Osteoblast (primary cell): ENCODE measurements around the gene SORD. TPM values are rescaled to one million over a fixed set of nuclear protein-coding genes. Genes with fewer than 3 reads are reported as not detected.
"Not testable (repeated sequence)": the region's sequence is repeated elsewhere in the genome, so short reads cannot be mapped to it uniquely, and the experiment has no call there.

Experiments used
- DNase-seq: peaks from one replicate; pipeline ENCODE4 v3.0.0; 2011; ENCODE audit warnings: low spot score, mixed read lengths; ENCODE audit not compliant: insufficient read length; ENCODE audit errors: missing footprints
- H2AFZ ChIP-seq: 2 replicates; pipeline ENCODE4 v1.6.0; 2011; ENCODE audit warnings: mild to moderate bottlenecking, low read length
- H3K27ac ChIP-seq: 2 replicates; pipeline ENCODE4 v1.5.1; 2011; ENCODE audit warnings: mild to moderate bottlenecking, low read depth, low read length, moderate library complexity
- H3K27me3 ChIP-seq: 2 replicates; pipeline ENCODE4 v1.6.0; 2012; ENCODE audit warnings: mild to moderate bottlenecking, control low read depth, inconsistent platforms, low read length, moderate library complexity; ENCODE audit not compliant: insufficient read depth
- H3K36me3 ChIP-seq: 2 replicates; pipeline ENCODE4 v1.5.1; 2011; ENCODE audit warnings: mild to moderate bottlenecking, low read length, control low read depth, moderate library complexity; ENCODE audit not compliant: insufficient read depth
- H3K4me1 ChIP-seq: 2 replicates; pipeline ENCODE4 v1.5.1; 2011; ENCODE audit warnings: mild to moderate bottlenecking, low read length, control low read depth, moderate library complexity; ENCODE audit not compliant: insufficient read depth
- H3K4me2 ChIP-seq: 2 replicates; pipeline ENCODE4 v1.6.0; 2011; ENCODE audit warnings: mild to moderate bottlenecking, low read length; ENCODE audit not compliant: insufficient read depth
- H3K4me3 ChIP-seq: fragments of 200-600 bp; sonication (generic); 3 replicates; pipeline ENCODE4 v1.5.1; 2012; ENCODE audit warnings: mild to moderate bottlenecking, low read length, inconsistent platforms; ENCODE audit not compliant: insufficient read depth
- H3K79me2 ChIP-seq: 2 replicates; pipeline ENCODE4 v1.6.0; 2012; ENCODE audit warnings: mild to moderate bottlenecking, low read length, control low read depth, inconsistent platforms; ENCODE audit not compliant: insufficient read depth
- H3K9me3 ChIP-seq: 2 replicates; pipeline ENCODE4 v1.5.1; 2011; ENCODE audit warnings: low read depth, low read length, control low read depth
- H4K20me1 ChIP-seq: 2 replicates; pipeline ENCODE4 v1.6.0; 2012; ENCODE audit warnings: mild to moderate bottlenecking, low read length, control low read depth; ENCODE audit not compliant: insufficient read depth
- total RNA-seq: library from RNA; depleted of rRNA; stranded (reverse); fragments of >200 nt; gene quantifications from 2 replicates; pipeline ENCODE4 v1.2.3, GENCODE V29; 2012
- TF ChIP-seq, protein P1 (sequence below): IDR thresholded peaks from 2 replicates; pipeline ENCODE4 v1.5.1; 2011; ENCODE audit warnings: mild to moderate bottlenecking, low read depth, low read length, moderate library complexity; ENCODE audit errors: extremely low read depth

SORD gene
- total RNA-seq, 1 donor = 9.8 TPM

DNA sequence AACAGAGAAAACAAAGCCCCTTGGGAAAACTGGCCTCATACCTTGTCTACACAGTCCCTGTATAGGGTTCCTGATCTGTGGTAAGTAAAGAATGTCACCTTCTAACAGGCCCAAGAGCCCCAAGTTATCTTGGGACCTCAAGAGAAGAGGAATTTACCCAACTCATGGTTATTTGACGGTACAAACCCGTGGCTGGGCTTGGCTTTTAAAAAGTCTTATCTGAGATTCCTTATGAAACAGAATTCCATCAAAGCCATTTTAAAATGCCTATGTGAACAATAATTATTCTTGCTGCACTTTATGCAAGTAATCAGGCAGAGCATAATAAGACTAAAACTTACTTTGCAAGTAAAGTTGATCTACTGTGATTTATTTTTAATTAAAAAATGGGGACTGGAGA, 13.9 kb upstream of the SORD start:
- H3K27ac ChIP-seq = no peak overlapping the region
- no peaks in the 10 kb centered on the region for H3K36me3 ChIP-seq
- H3K4me2 ChIP-seq = no peak overlapping the region
- H3K79me2 ChIP-seq = no peaks in the 10 kb centered on the region
- H3K4me3 ChIP-seq = no peak overlapping the region
- no peaks in the 10 kb centered on the region for H3K4me1 ChIP-seq
- DNase-seq = no peak
- TF ChIP-seq, protein P1, sequence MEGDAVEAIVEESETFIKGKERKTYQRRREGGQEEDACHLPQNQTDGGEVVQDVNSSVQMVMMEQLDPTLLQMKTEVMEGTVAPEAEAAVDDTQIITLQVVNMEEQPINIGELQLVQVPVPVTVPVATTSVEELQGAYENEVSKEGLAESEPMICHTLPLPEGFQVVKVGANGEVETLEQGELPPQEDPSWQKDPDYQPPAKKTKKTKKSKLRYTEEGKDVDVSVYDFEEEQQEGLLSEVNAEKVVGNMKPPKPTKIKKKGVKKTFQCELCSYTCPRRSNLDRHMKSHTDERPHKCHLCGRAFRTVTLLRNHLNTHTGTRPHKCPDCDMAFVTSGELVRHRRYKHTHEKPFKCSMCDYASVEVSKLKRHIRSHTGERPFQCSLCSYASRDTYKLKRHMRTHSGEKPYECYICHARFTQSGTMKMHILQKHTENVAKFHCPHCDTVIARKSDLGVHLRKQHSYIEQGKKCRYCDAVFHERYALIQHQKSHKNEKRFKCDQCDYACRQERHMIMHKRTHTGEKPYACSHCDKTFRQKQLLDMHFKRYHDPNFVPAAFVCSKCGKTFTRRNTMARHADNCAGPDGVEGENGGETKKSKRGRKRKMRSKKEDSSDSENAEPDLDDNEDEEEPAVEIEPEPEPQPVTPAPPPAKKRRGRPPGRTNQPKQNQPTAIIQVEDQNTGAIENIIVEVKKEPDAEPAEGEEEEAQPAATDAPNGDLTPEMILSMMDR = no peak
- no peaks in the 10 kb centered on the region for H3K9me3 ChIP-seq
- H4K20me1 ChIP-seq = no peaks in the 10 kb centered on the region
- H2AFZ ChIP-seq = no peak overlapping the region
- no peaks in the 10 kb centered on the region for H3K27me3 ChIP-seq

DNA sequence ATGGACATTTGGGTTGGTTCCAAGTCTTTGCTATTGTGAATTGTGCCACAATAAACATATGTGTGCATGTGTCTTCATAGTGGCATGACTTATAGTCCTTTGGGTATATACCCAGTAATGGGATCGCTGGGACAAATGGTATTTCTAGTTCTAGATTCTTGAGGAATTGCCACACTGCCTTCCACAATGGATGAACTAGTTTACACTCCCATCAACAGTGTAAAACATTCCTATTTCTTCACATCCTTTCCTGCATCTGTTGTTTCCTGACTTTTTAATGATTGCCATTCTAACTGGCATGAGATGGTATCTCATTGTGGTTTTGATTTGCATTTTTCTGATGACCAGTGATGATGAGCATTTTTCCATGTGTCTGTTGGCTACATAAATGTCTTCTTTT, 7.9 kb upstream of the SORD start:
- H3K79me2 ChIP-seq, H4K20me1 ChIP-seq, H3K4me3 ChIP-seq, H2AFZ ChIP-seq, H3K27me3 ChIP-seq, H3K4me1 ChIP-seq, H3K9me3 ChIP-seq, H3K4me2 ChIP-seq, H3K36me3 ChIP-seq, H3K27ac ChIP-seq, DNase-seq: not testable (repeated sequence)

DNA sequence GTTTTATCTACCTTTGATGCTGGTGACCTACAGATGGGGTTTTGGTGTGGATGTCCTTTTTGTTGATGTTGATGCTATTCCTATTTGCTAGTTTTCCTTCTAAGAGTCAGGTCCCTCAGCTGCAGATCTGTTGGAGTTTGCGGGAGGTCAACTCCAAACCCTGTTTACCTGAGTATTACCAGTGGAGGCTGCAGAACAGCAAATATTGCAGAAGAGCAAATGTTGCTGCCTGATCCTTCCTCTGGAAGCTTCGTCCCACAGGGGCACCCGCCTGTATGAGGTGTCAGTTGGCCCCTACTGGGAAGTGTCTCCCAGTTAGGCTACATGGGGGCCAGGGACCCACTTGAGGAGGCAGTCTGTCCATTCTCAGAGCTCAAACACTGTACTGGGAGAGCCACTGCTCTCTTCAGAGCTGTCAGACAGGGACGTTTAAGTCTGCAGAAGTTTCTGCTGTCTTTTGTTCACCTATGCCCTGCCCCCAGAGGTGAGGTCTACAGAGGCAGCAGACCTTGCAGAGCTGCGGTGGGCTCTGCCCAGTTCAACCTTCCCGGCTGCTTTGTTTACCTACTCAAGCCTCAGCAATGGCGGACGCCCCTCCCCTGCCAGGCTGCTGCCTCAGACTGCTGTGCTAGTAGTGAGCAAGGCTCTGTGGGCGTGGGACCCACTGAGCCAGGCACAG, 2.6 kb upstream of the SORD start:
- H2AFZ ChIP-seq, H4K20me1 ChIP-seq, H3K4me2 ChIP-seq: not testable (repeated sequence)

DNA sequence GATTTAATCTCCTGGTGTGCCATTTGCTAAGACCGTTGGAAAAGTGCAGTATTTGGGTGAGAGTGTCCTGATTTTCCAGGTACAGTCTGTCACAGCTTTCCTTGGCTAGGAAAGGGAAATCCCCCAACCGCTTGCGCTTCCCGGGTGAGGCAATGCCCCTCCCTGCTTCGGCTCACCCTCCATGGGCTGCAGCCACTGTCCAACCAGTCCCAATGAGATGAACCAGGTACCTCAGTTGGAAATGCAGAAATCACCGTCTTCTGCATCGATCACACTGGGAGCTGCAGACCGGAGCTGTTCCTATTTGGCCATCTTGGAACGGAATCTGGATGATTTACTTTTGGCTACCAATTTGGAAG, 2.1 kb upstream of the SORD start:
- DNase-seq, H3K36me3 ChIP-seq, H3K27me3 ChIP-seq, H3K9me3 ChIP-seq, H4K20me1 ChIP-seq, H3K4me2 ChIP-seq, H3K79me2 ChIP-seq, H3K4me3 ChIP-seq, H2AFZ ChIP-seq, H3K27ac ChIP-seq: not testable (repeated sequence)
- peaks cover 11% of the 10 kb centered on the region for H3K4me1 ChIP-seq

More for the DNA sequence above, 2.6 kb upstream of the SORD start:
- H3K4me3 ChIP-seq, H3K79me2 ChIP-seq, H3K27me3 ChIP-seq, DNase-seq, H3K9me3 ChIP-seq, H3K27ac ChIP-seq, H3K36me3 ChIP-seq: not testable (repeated sequence)
- peaks cover 11% of the 10 kb centered on the region for H3K4me1 ChIP-seq

DNA sequence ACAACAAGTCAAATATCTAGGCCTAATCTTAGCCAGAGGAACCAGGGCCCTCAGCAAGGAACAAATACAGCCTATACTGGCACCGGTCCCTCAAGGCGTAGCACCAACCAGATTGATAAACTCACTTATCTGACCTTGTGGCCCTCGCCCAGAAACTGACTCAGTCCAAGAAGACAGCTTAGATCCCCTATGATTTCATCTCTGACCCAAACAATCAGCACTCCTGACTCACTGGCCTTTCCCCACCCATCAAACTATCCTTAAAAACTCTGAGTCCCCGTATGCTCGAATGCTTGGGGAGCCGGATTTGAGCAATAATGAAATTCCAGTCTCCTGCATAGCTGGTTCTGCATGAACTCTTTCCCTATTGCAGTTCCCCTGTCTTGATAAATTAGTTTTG, 1.6 kb upstream of the SORD start:
- H2AFZ ChIP-seq = no peak overlapping the region
- H3K27ac ChIP-seq = no peak overlapping the region
- H3K4me2 ChIP-seq = no peak overlapping the region
- TF ChIP-seq, protein P1 = no peak
- H3K9me3 ChIP-seq = no peaks in the 10 kb centered on the region
- H3K4me1 ChIP-seq = peaks cover 11% of the 10 kb centered on the region
- no peaks in the 10 kb centered on the region for H3K79me2 ChIP-seq
- no peaks in the 10 kb centered on the region for H4K20me1 ChIP-seq
- DNase-seq = no peak
- H3K4me3 ChIP-seq = no peak overlapping the region
- no peaks in the 10 kb centered on the region for H3K27me3 ChIP-seq
- H3K36me3 ChIP-seq = no peaks in the 10 kb centered on the region
